Esophagus muscularis mucosa (tissue), 4 donors: ENCODE data around the gene ZMAT3. TPM values are rescaled to one million over a fixed set of nuclear protein-coding genes. Genes with fewer than 3 reads are reported as not detected.

ENCODE experiments used
- DNase-seq: peaks from one replicate; pipeline ENCODE4 v3.0.0-alpha.2; 2017; ENCODE audit errors: extremely low spot score
- H3K27ac ChIP-seq, 4 donors: fragments of 200-600 bp; sonication (generic); replicated peaks in 1 of 4; 1 replicate in 3 of 4; 2 replicates in 1 of 4; pipeline ENCODE4 v1.5.1; 2016 to 2019; ENCODE audit warnings: mild to moderate bottlenecking in 1 of 4
- H3K27me3 ChIP-seq, 4 donors: fragments of 200-600 bp; sonication (generic); one replicate each; pipeline versions ENCODE4 v1.5.1 to v1.6.0; 2016 to 2019
- H3K36me3 ChIP-seq, 4 donors: fragments of 200-600 bp; sonication (generic); one replicate each; pipeline ENCODE4 v1.5.1; 2016 to 2019
- H3K4me1 ChIP-seq, 4 donors: fragments of 200-600 bp; sonication (generic); one replicate each; pipeline ENCODE4 v1.5.1; 2016 to 2019
- H3K4me3 ChIP-seq, 4 donors: fragments of 200-600 bp; sonication (generic); 1 replicate in 2 of 4; 2 replicates in 2 of 4; pipeline ENCODE4 v1.5.1; 2016 to 2019; ENCODE audit warnings: mild to moderate bottlenecking in 4 of 4, moderate library complexity in 1 of 4
- H3K9me3 ChIP-seq, 4 donors: fragments of 200-600 bp; sonication (generic); 1 replicate in 3 of 4; 2 replicates in 1 of 4; pipeline ENCODE4 v1.5.1; 2016 to 2019
- EP300 ChIP-seq: sonication (generic); formaldehyde crosslinking; IDR thresholded peaks from one replicate; pipeline ENCODE4 v1.6.1; 2017; ENCODE audit warnings: antibody characterized with exemption
- POLR2A ChIP-seq: fragments of 450-650 bp; IDR thresholded peaks from one replicate; pipeline ENCODE4 v1.6.1; 2017; ENCODE audit warnings: antibody characterized with exemption, moderate library complexity, mild to moderate bottlenecking, low read depth
- POLR2AphosphoS5 ChIP-seq, 2 donors: sonication (generic); formaldehyde crosslinking; IDR thresholded peaks; one replicate each; pipeline ENCODE4 v1.6.1; 2017; ENCODE audit warnings: antibody characterized with exemption in 2 of 2
- WGBS: methylation state at CpG from one replicate; pipeline ENCODE4 v1.1.5; 2018; 5-methylcytosine and 5-hydroxymethylcytosine counted together
- intact Hi-C: fragments of 100-400 bp; cut with DNase I; formaldehyde crosslinking; loops from one replicate; pipeline ENCODE4 v1.15.1; 2023
- total RNA-seq, 4 donors: library from RNA; depleted of rRNA; stranded (reverse); fragments of >200 nt; gene quantifications; one replicate each; pipeline versions ENCODE4 v1.1.0 to v1.2.1, GENCODE V29; 2016
- TF ChIP-seq, protein P1 (sequence below), 3 experiments: fragments of 200-600 bp in 2 of 3; fragments of 450-650 bp in 1 of 3; sonication (generic) in 2 of 3; IDR thresholded peaks; one replicate each; pipeline ENCODE4 v1.5.1; 2017 to 2019; ENCODE audit warnings: antibody characterized with exemption in 3 of 3, mild to moderate bottlenecking in 2 of 3, moderate library complexity in 1 of 3

The ZMAT3 gene
- total RNA-seq, 4 donors from 2014 or later, result 15.2 to 26.6 (median 23.1) TPM

DNA sequence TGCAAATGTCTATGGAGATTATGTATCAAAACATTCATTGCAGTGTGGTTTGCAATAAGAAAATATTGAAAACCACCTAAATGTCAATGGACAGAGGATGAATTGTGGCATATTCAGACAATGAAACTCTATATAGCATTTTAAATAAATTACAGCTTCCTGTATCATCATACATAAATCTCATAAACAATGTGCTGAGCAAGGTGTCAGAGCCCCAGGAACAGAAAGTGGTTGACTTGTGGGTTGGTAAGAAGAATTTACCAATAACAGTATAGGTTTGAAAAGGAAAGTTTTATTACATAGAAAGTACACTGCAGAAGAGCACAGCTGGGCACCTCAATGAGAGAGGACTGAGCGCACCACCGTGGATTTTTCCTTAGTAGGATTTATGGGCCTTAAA is 75.2 kb downstream of the ZMAT3 start:
- no peaks in the 10 kb centered on the region for H3K27me3 ChIP-seq
- H3K4me1 ChIP-seq, result no peaks in the 10 kb centered on the region
- H3K4me3 ChIP-seq, result no peak overlapping the region
- no peak for DNase-seq
- H3K27ac ChIP-seq, result no peak overlapping the region
- TF ChIP-seq EP300, result no peak
- TF ChIP-seq, protein P1, sequence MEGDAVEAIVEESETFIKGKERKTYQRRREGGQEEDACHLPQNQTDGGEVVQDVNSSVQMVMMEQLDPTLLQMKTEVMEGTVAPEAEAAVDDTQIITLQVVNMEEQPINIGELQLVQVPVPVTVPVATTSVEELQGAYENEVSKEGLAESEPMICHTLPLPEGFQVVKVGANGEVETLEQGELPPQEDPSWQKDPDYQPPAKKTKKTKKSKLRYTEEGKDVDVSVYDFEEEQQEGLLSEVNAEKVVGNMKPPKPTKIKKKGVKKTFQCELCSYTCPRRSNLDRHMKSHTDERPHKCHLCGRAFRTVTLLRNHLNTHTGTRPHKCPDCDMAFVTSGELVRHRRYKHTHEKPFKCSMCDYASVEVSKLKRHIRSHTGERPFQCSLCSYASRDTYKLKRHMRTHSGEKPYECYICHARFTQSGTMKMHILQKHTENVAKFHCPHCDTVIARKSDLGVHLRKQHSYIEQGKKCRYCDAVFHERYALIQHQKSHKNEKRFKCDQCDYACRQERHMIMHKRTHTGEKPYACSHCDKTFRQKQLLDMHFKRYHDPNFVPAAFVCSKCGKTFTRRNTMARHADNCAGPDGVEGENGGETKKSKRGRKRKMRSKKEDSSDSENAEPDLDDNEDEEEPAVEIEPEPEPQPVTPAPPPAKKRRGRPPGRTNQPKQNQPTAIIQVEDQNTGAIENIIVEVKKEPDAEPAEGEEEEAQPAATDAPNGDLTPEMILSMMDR (IDR thresholded peaks at IDR 0.05), result no peak
- TF ChIP-seq POLR2AphosphoS5 (IDR thresholded peaks at IDR 0.05), result no peak
- no peak for TF ChIP-seq POLR2A
- WGBS, result 95% methylated on average over 2 of the region's 2 CpGs
- H3K9me3 ChIP-seq, result no peaks in the 10 kb centered on the region
- peaks cover 0 to 4% (median 0%) of the 10 kb centered on the region in 4 donors for H3K36me3 ChIP-seq
- intact Hi-C loops, result no loop called here

DNA sequence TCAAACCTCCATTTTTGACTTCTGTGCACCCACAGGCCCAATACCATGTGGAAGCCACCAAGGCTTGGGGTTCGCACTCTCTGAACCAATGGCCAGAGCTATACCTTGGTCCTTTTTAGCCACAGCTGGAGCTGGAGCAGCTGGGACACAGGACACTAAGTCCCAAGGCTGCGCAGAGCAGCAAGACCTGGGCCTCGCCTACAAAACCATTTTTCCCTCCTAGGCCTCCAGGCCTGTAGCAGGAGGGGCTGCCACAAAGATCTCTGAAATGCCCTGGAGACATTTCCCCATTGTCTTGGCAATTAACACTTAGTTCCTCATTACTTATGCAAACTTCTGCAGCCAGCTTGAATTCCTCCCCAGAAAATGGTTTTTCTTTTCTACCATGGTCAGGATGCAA is 81.3 kb downstream of the ZMAT3 start:
- no peak for TF ChIP-seq EP300
- no peak for TF ChIP-seq POLR2A
- TF ChIP-seq, protein P1 (IDR thresholded peaks at IDR 0.05), result no peak
- no peak for TF ChIP-seq POLR2AphosphoS5 (IDR thresholded peaks at IDR 0.05)
- H3K4me3 ChIP-seq, result no peak overlapping the region
- intact Hi-C loops, result no loop called here
- H3K36me3 ChIP-seq, result peaks cover 0 to 4% (median 0%) of the 10 kb centered on the region in 4 donors
- no peak overlapping the region for H3K27ac ChIP-seq
- H3K4me1 ChIP-seq, result no peaks in the 10 kb centered on the region
- no peak for DNase-seq
- H3K9me3 ChIP-seq, result peaks cover 0 to 41% (median 29%) of the 10 kb centered on the region in 4 donors
- 90% methylated on average over 3 of the region's 3 CpGs for WGBS
- no peaks in the 10 kb centered on the region for H3K27me3 ChIP-seq

DNA sequence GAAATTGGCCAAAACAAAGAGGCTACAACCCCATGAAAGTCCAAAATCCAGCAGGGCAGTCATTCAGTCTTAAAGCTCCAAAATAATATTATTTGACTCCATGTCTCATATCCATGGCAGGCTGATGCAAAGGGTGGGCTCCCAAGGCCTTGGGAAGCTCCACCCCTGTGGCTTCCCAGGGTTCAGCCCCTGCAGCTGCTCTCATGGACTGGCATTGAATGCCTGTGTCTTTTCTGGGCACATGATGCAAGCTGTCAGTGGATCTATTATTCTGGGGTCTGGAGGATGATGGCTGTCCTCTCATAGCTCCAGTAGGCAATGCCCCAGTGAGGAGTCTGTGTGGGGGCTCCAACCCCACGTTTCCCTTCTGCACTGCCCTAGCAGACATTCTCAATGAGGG is 81.8 kb downstream of the ZMAT3 start:
- no peaks in the 10 kb centered on the region for H3K27me3 ChIP-seq
- 50% methylated on average over 1 of the region's 1 CpG for WGBS
- DNase-seq, result no peak
- no peaks in the 10 kb centered on the region for H3K4me1 ChIP-seq
- H3K9me3 ChIP-seq, result peaks cover 0 to 41% (median 29%) of the 10 kb centered on the region in 4 donors
- H3K36me3 ChIP-seq, result peaks cover 0 to 4% (median 0%) of the 10 kb centered on the region in 4 donors
- H3K27ac ChIP-seq, result no peak overlapping the region
- no peak overlapping the region for H3K4me3 ChIP-seq
- TF ChIP-seq EP300 (no peak), POLR2AphosphoS5 (IDR thresholded peaks at IDR 0.05) (no peak), POLR2A (no peak)
- TF ChIP-seq, protein P1 (IDR thresholded peaks at IDR 0.05), result no peak
- intact Hi-C loops, result no loop called here

DNA sequence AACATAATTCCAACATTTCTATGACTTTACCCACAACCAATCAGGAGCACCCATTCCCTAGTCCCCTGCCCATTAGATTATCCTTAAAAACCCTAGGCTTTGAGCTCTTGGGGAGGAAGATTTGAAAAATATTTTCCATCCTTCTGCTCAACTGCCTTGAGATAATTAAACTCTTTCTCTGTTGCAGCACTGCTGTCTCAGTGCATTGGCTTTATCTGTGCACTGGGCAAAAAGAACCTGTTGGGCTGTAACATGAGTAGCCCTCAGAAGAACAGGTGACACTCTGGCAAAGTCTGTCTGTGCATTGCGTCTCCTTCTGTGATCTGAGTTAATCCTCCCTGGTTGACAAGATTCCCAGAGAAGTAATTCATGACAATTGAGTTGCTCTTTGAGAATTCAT is 83.9 kb downstream of the ZMAT3 start:
- intact Hi-C loops, result no loop called here
- TF ChIP-seq POLR2A, result no peak
- TF ChIP-seq, protein P1 (IDR thresholded peaks at IDR 0.05), result no peak
- no peak for TF ChIP-seq EP300
- TF ChIP-seq POLR2AphosphoS5 (IDR thresholded peaks at IDR 0.05), result no peak
- WGBS, result 100% methylated on average over 1 of the region's 1 CpG
- peaks cover 0 to 4% (median 0%) of the 10 kb centered on the region in 4 donors for H3K36me3 ChIP-seq
- H3K4me1 ChIP-seq, result no peaks in the 10 kb centered on the region
- H3K27ac ChIP-seq, result no peak overlapping the region
- DNase-seq, result no peak
- H3K9me3 ChIP-seq, result peaks cover 0 to 41% (median 29%) of the 10 kb centered on the region in 4 donors
- no peak overlapping the region for H3K4me3 ChIP-seq
- H3K27me3 ChIP-seq, result no peaks in the 10 kb centered on the region

DNA sequence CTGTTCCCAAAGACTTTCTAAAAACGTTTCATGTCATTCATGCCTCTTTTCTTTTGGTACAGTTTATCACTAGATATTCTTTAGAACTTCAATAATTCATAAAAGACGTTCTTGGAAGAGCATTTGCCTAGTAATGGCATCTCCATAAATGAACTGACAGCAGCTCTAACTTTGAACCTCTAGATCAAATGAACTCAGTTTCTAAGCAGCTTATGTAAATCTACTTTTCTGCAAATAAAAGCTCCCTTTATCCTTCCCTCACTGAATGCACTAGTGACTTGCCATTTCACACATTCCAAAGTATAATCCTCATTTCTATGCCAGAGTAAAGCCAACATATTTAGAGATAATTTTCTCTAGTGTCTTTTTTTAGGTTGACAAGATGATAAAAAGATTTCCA is 85.2 kb downstream of the ZMAT3 start:
- Histone ChIP-seq H3K4me1 (no peaks in the 10 kb centered on the region), H3K4me3 (no peak overlapping the region), H3K9me3 (peaks cover 0 to 41% (median 29%) of the 10 kb centered on the region in 4 donors), H3K27ac (no peak overlapping the region), H3K27me3 (no peaks in the 10 kb centered on the region), H3K36me3 (peaks cover 0 to 4% (median 0%) of the 10 kb centered on the region in 4 donors)
- intact Hi-C loops, result no loop called here
- WGBS, result 57% methylated on average over 2 of the region's 2 CpGs
- TF ChIP-seq, protein P1 (IDR thresholded peaks at IDR 0.05), result no peak
- TF ChIP-seq POLR2AphosphoS5 (IDR thresholded peaks at IDR 0.05) (no peak), POLR2A (no peak), EP300 (no peak)
- DNase-seq, result no peak
